ENCODE measurements around the gene SPRED3. TPM values are rescaled to one million over a fixed set of nuclear protein-coding genes. Genes with fewer than 3 reads are reported as not detected.

The SPRED3 gene
- total RNA-seq, 4 donors from 2014 or later = 0.46 to 0.83 (median 0.59) TPM

GRCh38 chr19:38394488-38394887 lies 6.0 kb downstream of the SPRED3 start:
- Histone ChIP-seq H3K27me3 (peaks cover 0 to 59% (median 35%) of the 10 kb centered on the region in 4 donors), H3K27ac (replicated peaks in 1 of 4) (no peak overlapping the region), H3K36me3 (no peaks in the 10 kb centered on the region), H3K4me3 (no peak overlapping the region), H3K9me3 (no peaks in the 10 kb centered on the region), H3K4me1 (peaks cover 0 to 18% (median 8%) of the 10 kb centered on the region in 4 donors)
- TF ChIP-seq POLR2AphosphoS5 (IDR thresholded peaks at IDR 0.05) (no peak), EP300 (IDR thresholded peaks at IDR 0.05) (no peak), CTCF (IDR thresholded peaks at IDR 0.05) (no peak), POLR2A (IDR thresholded peaks at IDR 0.05; ENCODE audit: low read depth) (no peak)
- DNase-seq (ENCODE audit: extremely low spot score) = no peak
- intact Hi-C loops (cut with DNase I) = no loop called here
- 9% methylated on average over 9 of the region's 30 CpGs for WGBS

- Histone ChIP-seq H3K27ac (replicated peaks in 1 of 4) (no peak overlapping the region), H3K4me1 (peaks cover 0 to 14% (median 3%) of the 10 kb centered on the region in 4 donors), H3K4me3 (peak overlapping the region in 2 of 4 donors; percentile 14 to 16), H3K9me3 (no peaks in the 10 kb centered on the region), H3K36me3 (no peaks in the 10 kb centered on the region), H3K27me3 (peaks cover 0 to 70% (median 42%) of the 10 kb centered on the region in 4 donors)
- intact Hi-C loops (cut with DNase I) = no loop called here
- TF ChIP-seq POLR2AphosphoS5 (IDR thresholded peaks at IDR 0.05) (no peak), CTCF (IDR thresholded peaks at IDR 0.05) (no peak), POLR2A (IDR thresholded peaks at IDR 0.05; ENCODE audit: low read depth) (no peak), EP300 (IDR thresholded peaks at IDR 0.05) (no peak)
- 11% methylated on average over 28 of the region's 86 CpGs for WGBS
- DNase-seq (ENCODE audit: extremely low spot score) = no peak
These were observed 7.1 kb downstream of the SPRED3 start for GRCh38 chr19:38395381-38396114.

GRCh38 chr19:38399081-38399480 lies 10.6 kb downstream of the SPRED3 start:
- no peak for DNase-seq (ENCODE audit: extremely low spot score)
- TF ChIP-seq POLR2AphosphoS5 (IDR thresholded peaks at IDR 0.05) = no peak
- no peak for TF ChIP-seq CTCF (IDR thresholded peaks at IDR 0.05)
- no peak for TF ChIP-seq POLR2A (IDR thresholded peaks at IDR 0.05; ENCODE audit: low read depth)
- Histone ChIP-seq H3K27ac (replicated peaks in 1 of 4) (no peak overlapping the region), H3K27me3 (peaks cover 0 to 77% (median 45%) of the 10 kb centered on the region in 4 donors), H3K36me3 (no peaks in the 10 kb centered on the region), H3K4me1 (peaks cover 5 to 25% (median 14%) of the 10 kb centered on the region in 4 donors), H3K9me3 (no peaks in the 10 kb centered on the region), H3K4me3 (no peak overlapping the region)
- 56% methylated on average over 9 of the region's 9 CpGs for WGBS
- intact Hi-C loops (cut with DNase I) = no loop called here

- Histone ChIP-seq H3K9me3 (no peaks in the 10 kb centered on the region), H3K4me3 (no peak overlapping the region), H3K27ac (replicated peaks in 1 of 4) (no peak overlapping the region), H3K36me3 (peaks cover 0 to 2% (median 0%) of the 10 kb centered on the region in 4 donors), H3K27me3 (peaks cover 0 to 72% (median 43%) of the 10 kb centered on the region in 4 donors), H3K4me1 (peaks cover 5 to 28% (median 18%) of the 10 kb centered on the region in 4 donors)
- TF ChIP-seq EP300 (IDR thresholded peaks at IDR 0.05) = no peak
- TF ChIP-seq POLR2A (IDR thresholded peaks at IDR 0.05; ENCODE audit: low read depth) = no peak
- TF ChIP-seq CTCF (IDR thresholded peaks at IDR 0.05) = no peak
- TF ChIP-seq POLR2AphosphoS5 (IDR thresholded peaks at IDR 0.05) = no peak
- DNase-seq (ENCODE audit: extremely low spot score) = no peak
- 100% methylated on average over 1 of the region's 1 CpG for WGBS
- intact Hi-C loops (cut with DNase I) = no loop called here
These were observed 11.0 kb downstream of the SPRED3 start for GRCh38 chr19:38399537-38399936.

All from esophagus muscularis mucosa (tissue), 4 donors.